Tibial nerve (tissue), 4 donors: ENCODE data around the gene NRXN3.

Source experiments
- CTCF ChIP-seq, 5 experiments: fragments of 200-600 bp in 3 of 5; fragments of 450-650 bp in 2 of 5; sonication (generic) in 3 of 5; IDR thresholded peaks; one replicate each; pipeline ENCODE4 v1.5.1; 2016 to 2019; ENCODE audit warnings: antibody characterized with exemption in 5 of 5, mild to moderate bottlenecking in 3 of 5, moderate library complexity in 2 of 5
- EP300 ChIP-seq, 2 donors: sonication (generic); formaldehyde crosslinking; IDR thresholded peaks; one replicate each; pipeline ENCODE4 v1.6.1; 2017; ENCODE audit warnings: antibody characterized with exemption in 2 of 2, mild to moderate bottlenecking in 1 of 2
- POLR2A ChIP-seq, 2 donors: fragments of 450-650 bp; IDR thresholded peaks; one replicate each; pipeline ENCODE4 v1.6.1; 2017; ENCODE audit warnings: antibody characterized with exemption in 2 of 2, mild to moderate bottlenecking in 2 of 2, moderate library complexity in 2 of 2

- TF ChIP-seq CTCF (IDR thresholded peaks at IDR 0.05) (no peak), POLR2A (IDR thresholded peaks at IDR 0.05) (no peak), EP300 (IDR thresholded peaks at IDR 0.05) (no peak)
These were observed at the start of gene NRXN3 for GRCh38 chr14:78170203-78170602.
